HEK293T (cell line): ENCODE results near the gene TREML1.

ENCODE experiments used
- BHLHE40 ChIP-seq: fragments of 450-650 bp; IDR thresholded peaks from 2 replicates; pipeline ENCODE4 v1.6.1; 2016; ENCODE audit warnings: mild to moderate bottlenecking, moderate library complexity, borderline replicate concordance
- CTBP1 ChIP-seq: fragments of 450-650 bp; IDR thresholded peaks from 2 replicates; pipeline ENCODE4 v1.6.1; 2016; ENCODE audit warnings: borderline replicate concordance
- FOXA1 ChIP-seq: fragments of 450-650 bp; IDR thresholded peaks from 2 replicates; pipeline ENCODE4 v1.6.1; 2016; ENCODE audit warnings: mild to moderate bottlenecking
- FOXM1 ChIP-seq: fragments of 450-650 bp; IDR thresholded peaks from 2 replicates; pipeline ENCODE4 v1.6.1; 2017; ENCODE audit warnings: mild to moderate bottlenecking, borderline replicate concordance
- NFRKB ChIP-seq: fragments of 450-650 bp; IDR thresholded peaks from 2 replicates; pipeline ENCODE4 v1.6.1; 2016; ENCODE audit warnings: mild to moderate bottlenecking, moderate library complexity
- SP1 ChIP-seq: fragments of 450-650 bp; IDR thresholded peaks from 2 replicates; pipeline ENCODE4 v1.6.1; 2017
- SUZ12 ChIP-seq: fragments of 450-650 bp; IDR thresholded peaks from 2 replicates; pipeline ENCODE4 v1.6.1; 2016; ENCODE audit warnings: mild to moderate bottlenecking
- ZNF384 ChIP-seq: fragments of 450-650 bp; IDR thresholded peaks from 2 replicates; pipeline ENCODE4 v1.6.1; 2016
- TF ChIP-seq, protein P1 (sequence below): fragments of 450-650 bp; IDR thresholded peaks from 2 replicates; pipeline ENCODE4 v1.6.1; 2016

DNA sequence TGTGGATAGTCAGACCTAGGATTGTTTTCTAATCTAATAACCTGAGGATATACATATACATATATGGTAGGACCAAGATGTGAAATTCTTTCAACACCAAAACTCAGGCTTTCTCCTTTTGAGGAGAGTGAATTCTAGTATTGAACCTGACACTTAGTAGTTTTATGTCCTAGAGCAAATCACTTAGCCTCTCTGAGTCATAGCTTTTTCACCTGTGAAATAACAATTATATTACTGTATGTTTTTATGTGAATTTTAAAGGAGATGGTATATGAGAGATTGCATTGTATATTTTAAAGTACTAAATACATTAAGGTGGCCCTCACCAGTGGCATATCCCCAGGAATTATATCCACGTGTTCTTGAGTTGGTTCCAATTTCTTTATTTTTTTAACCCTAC lies 34.6 kb downstream of the TREML1 start:
- TF ChIP-seq FOXA1: no peak
- no peak for TF ChIP-seq SP1
- TF ChIP-seq SUZ12: no peak
- no peak for TF ChIP-seq BHLHE40
- TF ChIP-seq, protein P1, sequence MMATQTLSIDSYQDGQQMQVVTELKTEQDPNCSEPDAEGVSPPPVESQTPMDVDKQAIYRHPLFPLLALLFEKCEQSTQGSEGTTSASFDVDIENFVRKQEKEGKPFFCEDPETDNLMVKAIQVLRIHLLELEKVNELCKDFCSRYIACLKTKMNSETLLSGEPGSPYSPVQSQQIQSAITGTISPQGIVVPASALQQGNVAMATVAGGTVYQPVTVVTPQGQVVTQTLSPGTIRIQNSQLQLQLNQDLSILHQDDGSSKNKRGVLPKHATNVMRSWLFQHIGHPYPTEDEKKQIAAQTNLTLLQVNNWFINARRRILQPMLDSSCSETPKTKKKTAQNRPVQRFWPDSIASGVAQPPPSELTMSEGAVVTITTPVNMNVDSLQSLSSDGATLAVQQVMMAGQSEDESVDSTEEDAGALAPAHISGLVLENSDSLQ: no peak
- no peak for TF ChIP-seq FOXM1
- no peak for TF ChIP-seq ZNF384
- no peak for TF ChIP-seq NFRKB
- no peak for TF ChIP-seq CTBP1
